Left hindlimb (tissue), 1 donor: ENCODE results near the gene ARL8B.

Source experiments
- DNase-seq: peaks from one replicate; pipeline ENCODE4 v3.0.0-alpha.2; 2018

The ARL8B gene

GRCh38 chr3:5217824-5218595 is 95.9 kb downstream of the ARL8B start:
- no peak for DNase-seq

GRCh38 chr3:5218815-5219214 is 96.7 kb downstream of the ARL8B start:
- no peak for DNase-seq

DNA sequence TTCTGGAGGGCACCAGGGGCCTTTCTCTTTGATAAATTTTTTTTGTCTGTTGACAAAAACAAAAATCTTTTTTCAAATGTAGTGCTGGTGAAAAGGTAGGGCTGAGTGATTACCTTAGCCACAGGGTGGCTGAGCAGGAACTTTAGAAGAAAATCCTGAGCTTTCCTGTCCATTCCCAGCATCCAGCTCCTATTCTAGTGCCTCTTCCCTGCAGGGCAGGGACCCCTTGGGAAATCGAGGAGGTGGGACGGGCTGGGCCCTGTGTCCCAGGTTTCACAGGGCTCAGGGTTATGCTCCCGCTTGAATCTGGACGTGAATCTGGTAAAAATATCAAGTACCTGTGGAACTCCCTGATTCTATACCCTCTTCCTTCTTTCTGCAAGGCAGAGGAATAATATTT is 97.1 kb downstream of the ARL8B start:
- no peak for DNase-seq

GRCh38 chr3:5220193-5220592 is 98.1 kb downstream of the ARL8B start:
- DNase-seq = no peak

DNA sequence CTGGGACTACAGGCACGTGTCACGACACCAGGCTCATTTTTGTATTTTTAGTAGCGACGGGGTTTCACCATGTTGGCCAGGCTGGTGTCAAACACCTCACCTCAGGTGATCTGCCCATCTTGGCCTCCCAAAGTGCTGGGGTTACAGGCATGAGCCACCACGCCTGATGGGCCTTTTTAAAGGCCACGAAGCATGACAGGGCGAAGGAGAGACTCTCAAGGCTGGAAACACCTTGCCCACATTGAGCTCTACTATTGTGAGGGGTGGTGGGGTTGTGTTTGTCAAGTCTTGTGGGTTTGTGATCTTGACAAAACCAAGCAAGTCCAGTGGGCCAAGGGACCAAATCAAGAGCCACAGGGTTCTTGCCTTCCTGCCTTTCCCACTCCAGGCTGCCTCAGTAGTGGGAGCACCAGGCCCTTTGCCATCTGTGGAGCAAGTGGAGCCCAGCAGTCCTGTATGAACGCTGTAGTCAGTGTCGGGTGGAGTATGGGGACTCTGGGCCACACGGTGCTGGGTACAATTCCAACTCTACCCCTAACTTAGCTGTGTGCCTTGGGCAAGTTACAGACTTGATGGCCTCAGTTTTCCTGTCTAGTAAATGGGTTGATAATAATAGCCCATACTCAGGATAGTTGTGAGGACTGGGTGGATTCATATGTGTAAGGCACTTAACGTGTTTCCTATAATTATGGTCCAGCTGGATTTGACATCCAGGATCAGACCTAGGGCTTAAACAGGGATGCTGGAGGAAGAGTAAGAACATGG is 98.8 kb downstream of the ARL8B start:
- no peak for DNase-seq

DNA sequence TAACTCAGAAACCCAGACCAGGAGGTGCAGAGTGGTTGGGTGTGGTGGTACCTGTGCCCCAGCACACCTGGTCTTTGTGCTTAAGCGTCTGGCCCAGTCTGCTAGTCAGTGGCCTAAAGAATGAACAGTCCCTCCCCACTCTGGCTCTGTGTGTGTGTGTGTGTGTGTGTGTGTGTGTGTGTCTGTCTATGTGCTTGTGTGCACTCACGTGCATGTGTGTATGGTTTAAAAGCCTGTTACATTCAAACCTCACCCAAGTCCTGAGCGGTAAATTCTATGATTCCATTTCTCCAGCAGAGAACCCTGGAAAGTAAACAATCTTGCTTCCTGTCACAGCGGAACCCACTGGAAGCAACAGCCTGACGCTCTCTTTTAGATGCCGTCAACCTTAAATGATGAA is 99.6 kb downstream of the ARL8B start:
- no peak for DNase-seq

DNA sequence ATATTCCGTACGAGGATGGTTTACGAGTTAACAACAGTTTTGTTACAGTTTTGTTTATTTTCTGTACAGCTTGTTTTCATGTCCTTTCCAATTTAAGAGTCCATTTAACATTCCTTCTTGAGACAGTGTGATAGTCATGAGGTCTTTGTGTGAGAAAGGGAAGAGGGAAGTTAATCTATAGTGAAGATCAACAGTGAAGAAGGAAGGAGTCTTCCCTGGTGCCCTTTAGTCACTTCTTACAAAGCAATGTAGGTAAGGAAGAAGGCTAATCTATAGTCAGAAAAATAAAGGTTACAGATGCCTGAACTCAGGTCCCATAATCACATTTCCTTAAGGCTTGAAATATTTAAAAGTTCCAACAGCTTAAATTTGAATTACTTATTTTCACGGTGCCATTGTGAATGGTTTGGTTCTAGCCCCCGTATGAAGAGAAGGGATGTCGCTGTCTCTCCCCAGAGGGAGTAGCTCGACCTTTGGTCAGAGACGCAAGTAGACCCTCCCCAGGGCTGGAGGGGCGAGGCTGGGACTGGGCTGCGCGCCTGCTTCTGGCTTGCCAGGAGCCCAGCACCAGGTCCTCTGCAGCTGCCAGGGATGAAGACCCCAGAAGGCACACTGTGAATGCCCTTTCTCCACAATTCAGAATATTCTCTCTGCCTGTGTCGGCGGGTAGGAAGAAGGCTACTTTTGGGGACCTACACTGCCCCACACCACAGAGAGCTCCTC is 100.4 kb downstream of the ARL8B start:
- DNase-seq = no peak

GRCh38 chr3:5226783-5227182 is 104.7 kb downstream of the ARL8B start:
- no peak for DNase-seq

DNA sequence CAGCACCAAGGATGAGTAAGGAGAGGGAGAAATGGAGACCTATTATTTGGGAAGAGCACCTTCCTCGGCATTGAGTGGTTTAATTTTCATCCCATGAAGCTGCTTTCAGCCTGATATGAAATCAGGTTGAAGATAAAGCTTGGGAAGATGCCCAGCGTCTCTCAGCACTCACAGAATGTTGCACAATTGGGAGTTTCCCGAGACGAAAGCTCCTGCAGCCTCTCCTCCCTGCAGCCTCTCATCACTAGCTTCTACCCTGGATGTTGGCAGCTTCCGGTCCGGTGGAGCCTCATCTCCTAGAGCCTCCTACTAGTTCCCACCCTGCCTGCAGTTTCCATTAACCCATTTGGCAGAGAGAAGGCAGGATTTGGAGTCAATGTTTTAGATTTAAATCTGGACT is 105.7 kb downstream of the ARL8B start:
- DNase-seq = no peak

DNA sequence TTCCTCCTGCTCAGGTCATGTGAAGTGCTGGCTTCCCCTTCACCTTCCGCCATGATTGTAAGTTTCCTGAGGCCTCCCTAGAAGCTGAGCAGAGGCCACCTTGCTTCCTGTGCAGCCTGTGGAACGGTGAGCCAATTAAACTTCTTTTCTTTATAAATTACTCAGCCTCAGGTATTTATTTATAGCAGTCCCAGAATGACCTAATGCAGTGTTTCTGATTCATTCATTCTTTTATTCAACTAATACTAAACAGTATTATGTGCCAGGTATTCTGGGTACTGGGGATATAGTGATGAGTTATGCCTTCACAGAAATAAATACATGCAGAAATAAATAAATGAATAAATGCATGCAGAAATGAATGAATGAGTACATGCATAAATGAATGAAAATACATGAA is 107.3 kb downstream of the ARL8B start:
- DNase-seq = no peak
